ENCODE results near the gene ZNF420. TPM values are rescaled to one million over a fixed set of nuclear protein-coding genes. Genes with fewer than 3 reads are reported as not detected.

Gene ZNF420
- total RNA-seq, 1 experiment from 2014 or later = 12.3 TPM

DNA sequence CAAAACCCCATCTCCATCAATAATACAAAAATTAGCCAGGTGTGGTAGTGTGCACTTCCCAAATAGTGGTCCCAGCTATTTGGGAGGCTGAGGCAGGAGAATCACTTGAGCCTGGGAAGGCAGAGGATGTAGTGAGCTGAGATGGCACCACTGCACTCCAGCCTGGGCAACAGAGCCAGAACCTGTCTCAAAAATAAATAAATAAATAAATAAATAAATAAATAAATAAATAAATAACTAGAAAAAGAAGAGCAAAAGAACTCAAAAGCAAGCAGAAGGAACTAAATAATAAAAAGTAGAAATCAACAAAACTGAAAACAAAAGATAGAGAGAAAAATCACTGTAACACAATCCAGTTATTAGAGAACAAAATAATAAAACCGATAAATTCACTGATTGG is 81.9 kb downstream of the ZNF420 start (continued):
- TF ChIP-seq ARID4B (CRISPR knock-in tag; IDR thresholded peaks at IDR 0.05; ENCODE audit: borderline replicate concordance) = no peak
- TF ChIP-seq SOX15 (CRISPR knock-in tag; IDR thresholded peaks at IDR 0.05) = no peak
- TF ChIP-seq PRRX2 (CRISPR knock-in tag; IDR thresholded peaks at IDR 0.05) = no peak
- TF ChIP-seq IRF2 (CRISPR knock-in tag; IDR thresholded peaks at IDR 0.05; ENCODE audit: borderline replicate concordance, low read depth) = no peak
- TF ChIP-seq, protein P1, sequence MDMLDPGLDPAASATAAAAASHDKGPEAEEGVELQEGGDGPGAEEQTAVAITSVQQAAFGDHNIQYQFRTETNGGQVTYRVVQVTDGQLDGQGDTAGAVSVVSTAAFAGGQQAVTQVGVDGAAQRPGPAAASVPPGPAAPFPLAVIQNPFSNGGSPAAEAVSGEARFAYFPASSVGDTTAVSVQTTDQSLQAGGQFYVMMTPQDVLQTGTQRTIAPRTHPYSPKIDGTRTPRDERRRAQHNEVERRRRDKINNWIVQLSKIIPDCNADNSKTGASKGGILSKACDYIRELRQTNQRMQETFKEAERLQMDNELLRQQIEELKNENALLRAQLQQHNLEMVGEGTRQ (CRISPR knock-in tag; IDR thresholded peaks at IDR 0.05) = no peak
- no peak for TF ChIP-seq STAT6 (CRISPR knock-in tag; conservative IDR thresholded peaks at IDR 0.05; ENCODE audit: low read depth)
- no peak for TF ChIP-seq ZNF138 (CRISPR knock-in tag; conservative IDR thresholded peaks at IDR 0.05)
- no peak for TF ChIP-seq MYBL2 (CRISPR knock-in tag; IDR thresholded peaks at IDR 0.05)
- TF ChIP-seq, protein P2, sequence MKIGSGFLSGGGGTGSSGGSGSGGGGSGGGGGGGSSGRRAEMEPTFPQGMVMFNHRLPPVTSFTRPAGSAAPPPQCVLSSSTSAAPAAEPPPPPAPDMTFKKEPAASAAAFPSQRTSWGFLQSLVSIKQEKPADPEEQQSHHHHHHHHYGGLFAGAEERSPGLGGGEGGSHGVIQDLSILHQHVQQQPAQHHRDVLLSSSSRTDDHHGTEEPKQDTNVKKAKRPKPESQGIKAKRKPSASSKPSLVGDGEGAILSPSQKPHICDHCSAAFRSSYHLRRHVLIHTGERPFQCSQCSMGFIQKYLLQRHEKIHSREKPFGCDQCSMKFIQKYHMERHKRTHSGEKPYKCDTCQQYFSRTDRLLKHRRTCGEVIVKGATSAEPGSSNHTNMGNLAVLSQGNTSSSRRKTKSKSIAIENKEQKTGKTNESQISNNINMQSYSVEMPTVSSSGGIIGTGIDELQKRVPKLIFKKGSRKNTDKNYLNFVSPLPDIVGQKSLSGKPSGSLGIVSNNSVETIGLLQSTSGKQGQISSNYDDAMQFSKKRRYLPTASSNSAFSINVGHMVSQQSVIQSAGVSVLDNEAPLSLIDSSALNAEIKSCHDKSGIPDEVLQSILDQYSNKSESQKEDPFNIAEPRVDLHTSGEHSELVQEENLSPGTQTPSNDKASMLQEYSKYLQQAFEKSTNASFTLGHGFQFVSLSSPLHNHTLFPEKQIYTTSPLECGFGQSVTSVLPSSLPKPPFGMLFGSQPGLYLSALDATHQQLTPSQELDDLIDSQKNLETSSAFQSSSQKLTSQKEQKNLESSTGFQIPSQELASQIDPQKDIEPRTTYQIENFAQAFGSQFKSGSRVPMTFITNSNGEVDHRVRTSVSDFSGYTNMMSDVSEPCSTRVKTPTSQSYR (CRISPR knock-in tag; IDR thresholded peaks at IDR 0.05) = no peak

DNA sequence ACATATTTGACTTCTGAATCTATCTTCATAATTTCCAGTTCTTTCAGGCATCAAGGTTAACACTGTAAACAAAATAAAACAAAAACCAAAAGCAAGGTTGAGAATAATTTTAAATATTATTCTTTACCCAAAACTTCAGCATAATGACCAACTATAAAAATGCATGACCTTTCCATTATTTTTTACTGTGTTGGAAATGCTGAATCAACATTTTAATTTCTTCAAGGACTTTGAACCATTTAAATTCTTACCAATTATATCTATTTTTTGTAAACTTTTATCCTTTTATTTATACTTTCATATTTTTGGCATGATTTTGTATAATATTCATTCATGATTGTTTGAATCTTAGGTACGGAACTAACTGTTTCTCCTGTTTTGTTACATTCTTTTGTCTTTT is 87.4 kb downstream of the ZNF420 start:
- DNase-seq (ENCODE audit: low spot score) = no peak
- POLR2A ChIA-PET = no interaction called here
- CTCF ChIA-PET = no interaction called here

More for the DNA sequence above, 87.4 kb downstream of the ZNF420 start:
- ATAC-seq = no peak
- no peak overlapping the region for H3K4me3 Mint-ChIP-seq
- no peaks in the 10 kb centered on the region for H3K4me1 Mint-ChIP-seq
- TF ChIP-seq PRRX2 (CRISPR knock-in tag; IDR thresholded peaks at IDR 0.05) = no peak
- TF ChIP-seq MXD4 (CRISPR knock-in tag; IDR thresholded peaks at IDR 0.05; ENCODE audit: borderline replicate concordance) = no peak
- TF ChIP-seq GTF2I (CRISPR knock-in tag; conservative IDR thresholded peaks at IDR 0.05) = no peak
- TF ChIP-seq ZNF317 (CRISPR knock-in tag; IDR thresholded peaks at IDR 0.05; ENCODE audit: borderline replicate concordance, low read depth) = no peak
- TF ChIP-seq NR3C1 (CRISPR knock-in tag; conservative IDR thresholded peaks at IDR 0.05; ENCODE audit: low read depth) = no peak
- TF ChIP-seq ZNF512 (CRISPR knock-in tag; IDR thresholded peaks at IDR 0.05; ENCODE audit: borderline replicate concordance) = no peak
- TF ChIP-seq STAT6 (CRISPR knock-in tag; conservative IDR thresholded peaks at IDR 0.05; ENCODE audit: low read depth) = no peak
- no peak for TF ChIP-seq KAT7 (CRISPR knock-in tag; IDR thresholded peaks at IDR 0.05; ENCODE audit: borderline replicate concordance)
- no peak for TF ChIP-seq FOXK1 (CRISPR knock-in tag; IDR thresholded peaks at IDR 0.05)
- no peak for TF ChIP-seq FOXP1 (CRISPR knock-in tag; IDR thresholded peaks at IDR 0.05; ENCODE audit: borderline replicate concordance)
- TF ChIP-seq, protein P3, sequence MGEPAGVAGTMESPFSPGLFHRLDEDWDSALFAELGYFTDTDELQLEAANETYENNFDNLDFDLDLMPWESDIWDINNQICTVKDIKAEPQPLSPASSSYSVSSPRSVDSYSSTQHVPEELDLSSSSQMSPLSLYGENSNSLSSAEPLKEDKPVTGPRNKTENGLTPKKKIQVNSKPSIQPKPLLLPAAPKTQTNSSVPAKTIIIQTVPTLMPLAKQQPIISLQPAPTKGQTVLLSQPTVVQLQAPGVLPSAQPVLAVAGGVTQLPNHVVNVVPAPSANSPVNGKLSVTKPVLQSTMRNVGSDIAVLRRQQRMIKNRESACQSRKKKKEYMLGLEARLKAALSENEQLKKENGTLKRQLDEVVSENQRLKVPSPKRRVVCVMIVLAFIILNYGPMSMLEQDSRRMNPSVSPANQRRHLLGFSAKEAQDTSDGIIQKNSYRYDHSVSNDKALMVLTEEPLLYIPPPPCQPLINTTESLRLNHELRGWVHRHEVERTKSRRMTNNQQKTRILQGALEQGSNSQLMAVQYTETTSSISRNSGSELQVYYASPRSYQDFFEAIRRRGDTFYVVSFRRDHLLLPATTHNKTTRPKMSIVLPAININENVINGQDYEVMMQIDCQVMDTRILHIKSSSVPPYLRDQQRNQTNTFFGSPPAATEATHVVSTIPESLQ (CRISPR knock-in tag; IDR thresholded peaks at IDR 0.05) = no peak
- peaks cover 89% of the 10 kb centered on the region for H3K36me3 Mint-ChIP-seq
- H3K9me3 Mint-ChIP-seq = peaks cover 48% of the 10 kb centered on the region
- H3K27ac Mint-ChIP-seq = no peak overlapping the region
- no peaks in the 10 kb centered on the region for H3K27me3 Mint-ChIP-seq (ENCODE audit: low read depth)

Data from WTC11 (cell line).